IMR-90 (cell line): ENCODE data around the gene TMX1.

Source experiments
- MXI1 ChIP-seq: IDR thresholded peaks from 2 replicates; pipeline ENCODE4 v1.6.1; 2012; ENCODE audit warnings: low read depth, mild to moderate bottlenecking, low read length, moderate library complexity, borderline replicate concordance
- POLR2A ChIP-seq: IDR thresholded peaks from 2 replicates; pipeline ENCODE4 v1.6.1; 2012; ENCODE audit warnings: mild to moderate bottlenecking, low read depth, low read length
- RFX5 ChIP-seq: IDR thresholded peaks from 2 replicates; pipeline ENCODE4 v1.8.0; 2012; ENCODE audit warnings: low read depth, mild to moderate bottlenecking, low read length, moderate library complexity
- TF ChIP-seq, protein P1 (sequence below): fragments of 150-350 bp; IDR thresholded peaks from 2 replicates; pipeline ENCODE4 v1.6.1; 2017; ENCODE audit warnings: mild to moderate bottlenecking, antibody characterized with exemption, low read length, low read depth
- TF ChIP-seq, protein P2 (sequence below): conservative IDR thresholded peaks from 2 replicates; pipeline ENCODE4 v1.5.1; 2012; ENCODE audit warnings: mild to moderate bottlenecking, low read depth, low read length, improper control_type of control experiment

DNA sequence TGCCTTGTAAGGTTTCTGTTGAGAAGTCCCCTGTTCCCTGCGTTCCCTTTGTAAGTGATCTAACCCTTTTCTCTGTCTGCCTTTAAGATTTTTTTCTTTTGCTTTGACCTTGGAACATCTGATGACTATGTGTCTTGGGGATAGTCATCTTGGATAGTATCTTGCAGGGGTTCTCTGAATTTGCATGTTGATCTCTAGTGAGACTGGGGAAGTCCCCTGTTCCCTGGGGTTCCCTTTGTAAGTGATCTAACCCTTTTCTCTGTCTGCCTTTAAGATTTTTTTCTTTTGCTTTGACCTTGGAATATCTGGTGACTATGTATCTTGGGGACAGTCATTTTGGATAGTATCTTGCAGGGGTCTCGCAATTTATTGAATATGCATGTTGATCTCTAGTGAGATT is 38.2 kb upstream of the TMX1 start:
- TF ChIP-seq, protein P1, sequence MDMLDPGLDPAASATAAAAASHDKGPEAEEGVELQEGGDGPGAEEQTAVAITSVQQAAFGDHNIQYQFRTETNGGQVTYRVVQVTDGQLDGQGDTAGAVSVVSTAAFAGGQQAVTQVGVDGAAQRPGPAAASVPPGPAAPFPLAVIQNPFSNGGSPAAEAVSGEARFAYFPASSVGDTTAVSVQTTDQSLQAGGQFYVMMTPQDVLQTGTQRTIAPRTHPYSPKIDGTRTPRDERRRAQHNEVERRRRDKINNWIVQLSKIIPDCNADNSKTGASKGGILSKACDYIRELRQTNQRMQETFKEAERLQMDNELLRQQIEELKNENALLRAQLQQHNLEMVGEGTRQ, result no peak
- TF ChIP-seq, protein P2, sequence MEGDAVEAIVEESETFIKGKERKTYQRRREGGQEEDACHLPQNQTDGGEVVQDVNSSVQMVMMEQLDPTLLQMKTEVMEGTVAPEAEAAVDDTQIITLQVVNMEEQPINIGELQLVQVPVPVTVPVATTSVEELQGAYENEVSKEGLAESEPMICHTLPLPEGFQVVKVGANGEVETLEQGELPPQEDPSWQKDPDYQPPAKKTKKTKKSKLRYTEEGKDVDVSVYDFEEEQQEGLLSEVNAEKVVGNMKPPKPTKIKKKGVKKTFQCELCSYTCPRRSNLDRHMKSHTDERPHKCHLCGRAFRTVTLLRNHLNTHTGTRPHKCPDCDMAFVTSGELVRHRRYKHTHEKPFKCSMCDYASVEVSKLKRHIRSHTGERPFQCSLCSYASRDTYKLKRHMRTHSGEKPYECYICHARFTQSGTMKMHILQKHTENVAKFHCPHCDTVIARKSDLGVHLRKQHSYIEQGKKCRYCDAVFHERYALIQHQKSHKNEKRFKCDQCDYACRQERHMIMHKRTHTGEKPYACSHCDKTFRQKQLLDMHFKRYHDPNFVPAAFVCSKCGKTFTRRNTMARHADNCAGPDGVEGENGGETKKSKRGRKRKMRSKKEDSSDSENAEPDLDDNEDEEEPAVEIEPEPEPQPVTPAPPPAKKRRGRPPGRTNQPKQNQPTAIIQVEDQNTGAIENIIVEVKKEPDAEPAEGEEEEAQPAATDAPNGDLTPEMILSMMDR, result no peak
- no peak for TF ChIP-seq RFX5
- TF ChIP-seq POLR2A, result no peak
- TF ChIP-seq MXI1, result no peak
